Measurements from ENCODE around the gene RPUSD3.

- TF ChIP-seq POLR2AphosphoS5 (IDR thresholded peaks at IDR 0.05; ENCODE audit: insufficient read depth, low read depth, low read length) (peak; percentile 90), POLR2A (IDR thresholded peaks at IDR 0.05; ENCODE audit: low read depth, low read length) (peak; percentile 88), CTCF (IDR thresholded peaks at IDR 0.05; ENCODE audit: extremely low read depth in 1 of 2, insufficient read depth in 1 of 2, low read depth in 1 of 2, low read length in 2 of 2) (peak in 1 of 2 donors; percentile 12), EZH2 (IDR thresholded peaks at IDR 0.05; ENCODE audit: borderline replicate concordance, low read depth, low read length, severe bottlenecking) (no peak), JUN (IDR thresholded peaks at IDR 0.05; ENCODE audit: borderline replicate concordance, insufficient read depth, insufficient read length, low read depth) (no peak), FOS (IDR thresholded peaks at IDR 0.05; ENCODE audit: borderline replicate concordance, insufficient read depth, low read length) (no peak)
These were observed 51.2 kb downstream of the RPUSD3 start, which contains the start of the genes ARPC4 and TADA3 for GRCh38 chr3:9792405-9793160.

Measured in endothelial cell of umbilical vein (primary cell).